Activated CD4-positive, alpha-beta T cell treated with anti-CD3 and anti-CD28 coated beads, Interleukin-2, amount 10 ng/mL, durations not matched to agents 7 days and 5 days (primary cell): Measurements from ENCODE around the gene AGK. TPM values are rescaled to one million over a fixed set of nuclear protein-coding genes. Genes with fewer than 3 reads are reported as not detected.
"Not testable (repeated sequence)": the region's sequence is repeated elsewhere in the genome, so short reads cannot be mapped to it uniquely, and the experiment has no call there.

Source experiments
- CTCF ChIA-PET: fragments of 350-600 bp; sonication (Branson Sonifier 250); formaldehyde crosslinking; loops from one replicate; lab custom pipeline; 2021; ENCODE audit warnings: antibody characterized with exemption; lab: Charles Lee
- POLR2A ChIA-PET: fragments of 350-600 bp; sonication (Branson Sonifier 250); formaldehyde crosslinking; loops from one replicate; lab custom pipeline; 2021; ENCODE audit warnings: antibody characterized with exemption; lab: Charles Lee
- DNase-seq: peaks from one replicate; pipeline ENCODE4 v3.0.0-alpha.2; 2020
- H3K27ac Mint-ChIP-seq: one replicate; pipeline ENCODE4 v1.8.0; 2021; ENCODE audit warnings: mild to moderate bottlenecking, moderate library complexity, mixed read lengths
- H3K27me3 Mint-ChIP-seq: one replicate; pipeline ENCODE4 v1.8.0; 2021; ENCODE audit warnings: mixed read lengths
- H3K36me3 Mint-ChIP-seq: one replicate; pipeline ENCODE4 v1.8.0; 2021; ENCODE audit warnings: low read depth, mixed read lengths
- H3K4me1 Mint-ChIP-seq: one replicate; pipeline ENCODE4 v1.8.0; 2021; ENCODE audit warnings: mixed read lengths
- H3K4me3 Mint-ChIP-seq: one replicate; pipeline ENCODE4 v1.8.0; 2021; ENCODE audit warnings: mild to moderate bottlenecking, moderate library complexity, mixed read lengths
- H3K9me3 Mint-ChIP-seq: one replicate; pipeline ENCODE4 v1.8.0; 2021; ENCODE audit warnings: mixed read lengths
- total RNA-seq, 2 experiments: library from RNA; stranded (reverse); gene quantifications; one replicate each; pipeline ENCODE4 v1.2.3, GENCODE V29; 2021

Gene AGK
- total RNA-seq, 2 experiments from 2014 or later: 40.7 to 42.5 TPM

DNA sequence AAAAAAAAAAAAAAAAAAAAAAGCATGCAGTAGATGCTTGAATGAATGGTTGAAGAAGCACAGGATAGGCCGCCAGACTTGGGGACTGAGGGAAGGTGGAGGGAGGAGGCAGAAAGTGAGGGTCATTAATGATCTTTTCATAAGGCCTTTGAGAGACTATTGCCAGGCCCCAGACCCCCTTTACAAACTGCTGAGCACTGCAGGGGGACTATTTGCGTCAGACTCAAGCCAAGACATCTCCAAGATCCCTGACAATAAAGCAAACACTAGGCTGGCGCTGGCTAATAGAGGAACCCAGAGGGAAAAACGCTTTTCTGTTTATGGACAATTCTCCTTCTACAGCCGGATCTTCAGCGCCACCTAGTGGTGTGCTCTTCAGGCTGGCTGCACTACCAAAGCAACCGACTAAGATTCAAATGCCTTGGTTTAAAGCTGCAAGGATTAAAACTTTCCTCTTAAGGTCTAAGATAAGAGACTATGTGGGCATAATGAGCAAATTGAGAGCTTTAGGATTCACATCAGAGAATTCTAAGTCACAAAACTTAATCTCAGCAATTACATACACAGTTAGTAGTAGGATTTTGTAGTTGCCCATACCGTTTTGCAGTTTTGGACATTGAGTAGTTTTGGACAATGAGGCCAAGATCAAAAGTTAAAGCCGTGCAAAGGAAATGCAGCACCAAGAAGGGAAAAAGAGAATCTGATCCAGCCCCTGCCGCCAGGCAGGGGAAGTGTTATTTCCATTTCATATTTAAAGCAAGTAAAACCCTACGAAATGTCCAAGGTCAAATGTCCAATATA is 17.9 kb upstream of the AGK start:
- ChIA-PET POLR2A (no interaction called here), CTCF (interaction anchor here (0.6 to 1.2 kb wide), 3 partner anchors 11 to 12 kb away, joined by 3 to 5 read pairs (median 3); no protein-coding TSS in a partner anchor)
- peak; percentile 64 for DNase-seq
- H3K9me3 Mint-ChIP-seq: no peaks in the 10 kb centered on the region
- H3K27ac Mint-ChIP-seq: no peak overlapping the region
- no peak overlapping the region for H3K4me3 Mint-ChIP-seq
- H3K4me1 Mint-ChIP-seq: peaks cover 2% of the 10 kb centered on the region
- no peaks in the 10 kb centered on the region for H3K36me3 Mint-ChIP-seq
- H3K27me3 Mint-ChIP-seq: peaks cover 40% of the 10 kb centered on the region

DNA sequence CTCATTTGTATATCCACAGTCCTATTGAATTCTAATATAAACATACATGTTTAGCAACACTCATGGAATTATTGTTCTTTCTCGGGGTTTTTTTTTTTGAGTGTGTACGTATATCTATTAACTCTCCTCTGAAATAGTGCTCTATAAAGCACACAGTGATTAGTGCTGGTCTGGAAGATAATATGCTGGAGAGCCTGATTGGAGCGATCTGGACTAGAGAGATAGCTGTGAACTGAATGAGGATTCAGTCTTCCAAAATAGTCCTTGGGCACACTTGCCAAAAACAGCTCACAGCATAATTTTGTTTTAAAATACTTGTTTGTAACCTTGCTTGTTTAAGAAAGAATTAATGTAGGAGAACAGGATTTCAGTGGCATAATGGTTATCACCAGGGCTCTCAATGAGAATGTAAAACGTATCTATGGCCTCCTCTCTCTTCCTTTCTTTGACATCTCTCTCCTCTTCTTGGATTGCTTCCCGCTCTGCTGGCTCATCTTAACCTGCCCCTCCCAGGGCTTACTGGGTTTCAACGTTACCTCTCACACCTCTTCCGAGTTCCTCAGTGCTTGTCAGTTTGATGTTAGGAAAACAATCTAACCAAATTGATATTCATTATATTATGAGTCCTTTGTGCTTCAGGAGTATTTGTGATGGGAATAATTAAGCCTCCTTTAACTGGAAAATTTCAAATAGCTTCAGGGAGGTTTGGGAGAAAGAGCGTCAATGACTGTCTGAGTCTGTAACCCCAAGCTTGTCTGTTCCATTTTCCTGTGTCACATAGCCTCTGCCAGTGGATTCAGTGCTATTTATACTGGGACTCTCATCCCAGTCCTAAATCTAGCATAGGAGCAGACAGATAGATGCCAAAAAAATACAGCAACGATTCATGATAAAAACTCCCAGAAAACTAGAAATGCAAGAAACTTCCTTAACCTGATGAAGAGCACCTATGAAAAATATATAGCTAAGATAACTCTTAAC is 16.2 kb upstream of the AGK start:
- ChIA-PET POLR2A (no interaction called here), CTCF (interaction anchor here (1.0 kb wide), 1 partner anchor 8 kb away, joined by 3 read pairs; no protein-coding TSS in a partner anchor)
- H3K4me1 Mint-ChIP-seq: peaks cover 2% of the 10 kb centered on the region
- no peaks in the 10 kb centered on the region for H3K9me3 Mint-ChIP-seq
- no peaks in the 10 kb centered on the region for H3K36me3 Mint-ChIP-seq
- no peak overlapping the region for H3K4me3 Mint-ChIP-seq
- no peak for DNase-seq
- peaks cover 41% of the 10 kb centered on the region for H3K27me3 Mint-ChIP-seq
- no peak overlapping the region for H3K27ac Mint-ChIP-seq

DNA sequence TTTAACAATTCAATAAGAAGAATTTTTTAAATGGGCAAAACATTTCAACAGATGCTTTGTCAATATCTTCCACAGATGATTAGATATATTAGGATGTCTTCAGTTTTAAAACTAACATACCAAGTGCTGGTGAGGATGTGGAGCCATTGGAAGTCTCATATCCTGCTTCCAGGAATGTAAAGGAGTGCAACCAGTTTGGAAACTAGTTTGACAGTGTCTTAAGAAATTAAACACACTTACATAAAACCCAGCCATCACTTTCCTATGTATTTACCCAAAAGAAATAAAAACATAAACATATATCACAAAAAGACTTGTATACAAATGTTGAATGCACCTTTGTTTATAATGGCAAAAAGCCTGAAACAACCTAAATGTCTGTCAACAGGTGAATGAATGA is 13.3 kb upstream of the AGK start:
- no peak for DNase-seq
- CTCF ChIA-PET: no interaction called here
- peaks cover 50% of the 10 kb centered on the region for H3K27me3 Mint-ChIP-seq
- POLR2A ChIA-PET: no interaction called here
- H3K9me3 Mint-ChIP-seq: no peaks in the 10 kb centered on the region
- H3K36me3 Mint-ChIP-seq: no peaks in the 10 kb centered on the region
- H3K4me3 Mint-ChIP-seq: no peak overlapping the region
- H3K27ac Mint-ChIP-seq: no peak overlapping the region
- H3K4me1 Mint-ChIP-seq: peaks cover 2% of the 10 kb centered on the region

DNA sequence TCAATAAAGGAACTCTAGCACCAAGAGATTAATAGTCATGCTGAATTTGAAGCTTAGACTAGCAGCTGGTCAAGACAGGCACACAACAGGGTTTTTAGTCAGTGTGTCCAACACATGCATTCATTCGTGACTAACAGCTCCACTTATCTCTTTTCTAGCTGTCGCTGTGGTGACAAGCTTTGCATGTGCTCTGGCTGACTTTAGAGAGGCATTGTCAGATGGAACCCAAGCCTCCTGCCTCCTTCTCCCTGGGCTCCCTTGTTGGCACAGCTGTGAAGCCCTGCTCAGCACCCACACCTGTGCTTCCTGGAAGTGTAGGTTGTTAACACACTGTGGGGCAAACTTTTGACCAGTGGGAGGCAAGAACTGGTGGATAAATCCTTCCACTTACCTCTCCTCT is 9.8 kb upstream of the AGK start:
- no peak overlapping the region for H3K27ac Mint-ChIP-seq
- peaks cover 36% of the 10 kb centered on the region for H3K27me3 Mint-ChIP-seq
- DNase-seq: no peak
- no peaks in the 10 kb centered on the region for H3K9me3 Mint-ChIP-seq
- ChIA-PET POLR2A (no interaction called here), CTCF (interaction anchor here (0.9 to 1.5 kb wide), 4 partner anchors 10 to 99 kb away, joined by 3 to 7 read pairs (median 3); partner anchors contain the start of gene AGK)
- H3K4me1 Mint-ChIP-seq: no peaks in the 10 kb centered on the region
- no peaks in the 10 kb centered on the region for H3K36me3 Mint-ChIP-seq
- no peak overlapping the region for H3K4me3 Mint-ChIP-seq

DNA sequence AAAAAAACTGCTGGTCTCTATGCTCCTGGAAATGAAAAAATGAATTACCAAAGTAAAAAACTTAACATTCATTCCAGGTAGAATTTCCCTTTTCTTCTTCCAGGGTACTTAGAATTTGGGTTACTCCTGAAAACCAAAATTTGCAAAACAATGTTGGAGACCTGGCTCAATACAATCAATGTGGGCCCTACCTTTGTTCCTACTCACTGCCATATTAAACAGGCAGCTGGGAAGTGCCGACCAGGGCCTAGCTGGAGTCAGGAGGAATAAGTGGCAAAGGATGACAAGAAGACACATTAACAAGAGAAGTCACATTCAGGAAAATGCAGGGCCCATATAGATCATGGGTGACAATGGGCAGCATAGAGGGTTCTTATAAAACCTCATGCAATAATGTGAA is 6.4 kb upstream of the AGK start:
- no peaks in the 10 kb centered on the region for H3K36me3 Mint-ChIP-seq
- ChIA-PET CTCF (interaction anchor here (1.8 kb wide), 1 partner anchor 11 kb away, joined by 5 read pairs; no protein-coding TSS in a partner anchor), POLR2A (no interaction called here)
- peaks cover 18% of the 10 kb centered on the region for H3K27me3 Mint-ChIP-seq
- no peaks in the 10 kb centered on the region for H3K4me1 Mint-ChIP-seq
- H3K9me3 Mint-ChIP-seq: no peaks in the 10 kb centered on the region
- DNase-seq: no peak
- H3K27ac Mint-ChIP-seq: no peak overlapping the region
- H3K4me3 Mint-ChIP-seq: no peak overlapping the region

DNA sequence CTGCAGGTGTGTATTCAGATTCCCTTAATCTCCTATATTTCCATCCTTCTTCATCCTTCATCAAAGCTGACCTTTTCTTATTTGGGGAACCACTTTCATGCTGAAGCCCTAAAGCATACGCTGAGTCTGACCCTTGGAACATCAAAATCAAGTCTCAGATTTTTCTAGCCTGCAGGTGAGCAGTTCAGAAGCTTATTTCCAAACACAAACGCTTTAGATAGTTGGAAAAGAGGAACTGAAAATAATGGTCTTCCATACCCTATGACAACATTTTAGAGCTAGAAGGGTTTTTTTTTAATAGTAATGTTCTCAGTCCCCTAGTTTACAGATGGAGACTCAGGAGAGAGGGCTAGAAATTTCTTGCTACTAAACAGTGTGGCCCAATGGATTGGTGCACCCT is 1.6 kb upstream of the AGK start:
- peaks cover 29% of the 10 kb centered on the region for H3K4me1 Mint-ChIP-seq
- DNase-seq: no peak
- ChIA-PET CTCF (interaction anchor here (0.6 to 1.6 kb wide), 3 partner anchors 9 to 137 kb away, joined by 3 to 4 read pairs (median 3); no protein-coding TSS in a partner anchor), POLR2A (interaction anchor here (0.6 kb wide), 1 partner anchor 1173 kb away, joined by 4 read pairs; no protein-coding TSS in a partner anchor)
- no peak overlapping the region for H3K4me3 Mint-ChIP-seq
- H3K27me3 Mint-ChIP-seq: no peaks in the 10 kb centered on the region
- H3K27ac Mint-ChIP-seq: no peak overlapping the region
- peaks cover 11% of the 10 kb centered on the region for H3K36me3 Mint-ChIP-seq
- no peaks in the 10 kb centered on the region for H3K9me3 Mint-ChIP-seq

DNA sequence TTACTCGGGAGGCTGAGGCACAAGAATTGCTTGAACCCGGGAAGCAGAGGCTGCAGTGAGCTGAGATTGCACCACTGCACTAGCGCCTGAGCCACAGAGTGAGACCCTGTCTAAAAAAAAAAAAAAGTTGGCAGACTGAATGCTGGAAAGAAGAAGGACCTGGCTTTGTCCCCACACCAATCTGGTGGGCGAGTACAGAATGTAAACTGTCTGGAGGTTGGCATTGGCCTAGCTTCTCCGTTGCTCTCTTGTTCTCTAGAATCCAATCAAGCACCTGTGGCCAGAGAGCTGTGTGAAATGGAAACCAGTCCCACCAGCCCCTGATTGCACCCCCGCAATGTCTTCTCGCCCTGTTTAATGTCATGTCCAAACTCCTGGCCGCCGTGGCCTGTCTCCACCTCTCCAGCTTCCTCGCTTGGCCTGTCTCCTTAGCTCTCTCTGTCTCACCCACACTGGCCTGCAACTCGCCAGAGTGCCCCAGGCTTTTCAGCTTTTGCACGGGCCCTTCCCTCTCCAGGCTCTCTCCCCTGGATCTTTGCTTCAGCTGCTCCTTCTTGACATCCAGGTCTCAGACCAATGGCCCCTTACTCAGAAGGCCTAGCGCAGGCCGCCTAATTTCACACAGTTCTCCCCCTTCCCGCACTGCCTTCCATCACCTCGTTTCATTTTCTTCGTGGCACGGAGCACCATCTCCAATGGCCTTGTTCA is 670 bp upstream of the AGK start:
- POLR2A ChIA-PET: no interaction called here
- Mint-ChIP-seq H3K4me1 (peaks cover 33% of the 10 kb centered on the region), H3K9me3 (no peaks in the 10 kb centered on the region), H3K36me3 (peaks cover 21% of the 10 kb centered on the region), H3K27me3 (no peaks in the 10 kb centered on the region), H3K27ac (peak overlapping the region; percentile 94), H3K4me3 (peak overlapping the region; percentile 90)
- CTCF ChIA-PET: interaction anchor here (0.8 to 2.0 kb wide), 3 partner anchors 8 to 538 kb away, joined by 3 to 7 read pairs (median 4); no protein-coding TSS in a partner anchor
- DNase-seq: no peak

DNA sequence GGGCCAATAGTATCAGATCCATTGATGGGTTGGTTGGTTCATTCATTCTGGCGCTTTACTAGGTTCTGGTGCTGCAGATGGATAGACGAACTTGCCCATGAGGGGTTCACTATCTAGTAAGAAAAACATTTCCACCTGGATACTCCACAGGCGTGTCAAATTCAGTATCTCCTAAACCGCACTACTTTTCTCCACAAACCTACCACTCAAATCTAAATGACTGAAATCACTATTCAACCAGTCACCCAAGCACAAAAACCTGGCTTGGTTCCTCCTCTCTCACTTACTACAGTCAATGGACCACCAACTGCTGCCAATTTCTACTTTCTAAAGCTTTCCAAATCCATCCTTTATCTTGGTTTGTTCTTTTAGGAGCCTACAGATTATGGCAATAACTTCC is 572 bp downstream of the AGK start:
- peaks cover 32% of the 10 kb centered on the region for H3K36me3 Mint-ChIP-seq
- DNase-seq: no peak
- no peaks in the 10 kb centered on the region for H3K9me3 Mint-ChIP-seq
- CTCF ChIA-PET: interaction anchor here (1.2 to 2.0 kb wide), 2 partner anchors 9 to 10 kb away, joined by 4 to 7 read pairs; no protein-coding TSS in a partner anchor
- peak overlapping the region; percentile 90 for H3K4me3 Mint-ChIP-seq
- POLR2A ChIA-PET: no interaction called here
- H3K27me3 Mint-ChIP-seq: no peaks in the 10 kb centered on the region
- peaks cover 38% of the 10 kb centered on the region for H3K4me1 Mint-ChIP-seq
- H3K27ac Mint-ChIP-seq: peak overlapping the region; percentile 94

DNA sequence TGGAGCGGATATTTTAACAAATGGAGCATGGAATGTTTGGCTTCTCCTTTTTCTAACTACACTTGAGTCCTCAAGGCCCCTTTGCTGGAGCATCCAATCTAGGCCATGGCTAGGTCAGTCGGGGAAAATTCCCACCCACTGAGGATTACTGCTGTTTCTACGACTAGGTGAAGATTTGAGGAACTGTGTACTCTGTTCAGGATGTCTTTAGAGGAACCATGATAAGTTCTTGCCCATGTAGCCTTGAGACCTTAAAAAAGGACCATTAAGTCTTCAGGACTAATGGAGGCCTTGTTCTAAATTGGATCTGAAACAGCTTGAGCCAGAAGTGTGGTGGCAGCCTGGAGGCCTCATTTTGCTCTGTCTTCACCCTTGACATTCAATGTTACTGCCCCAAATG is 6.2 kb downstream of the AGK start:
- DNase-seq: no peak
- Mint-ChIP-seq H3K36me3 (peaks cover 79% of the 10 kb centered on the region), H3K27me3 (no peaks in the 10 kb centered on the region), H3K4me3 (no peak overlapping the region), H3K27ac (peak overlapping the region; percentile 93), H3K9me3 (peaks cover 15% of the 10 kb centered on the region), H3K4me1 (peaks cover 63% of the 10 kb centered on the region)
- CTCF ChIA-PET: no interaction called here
- POLR2A ChIA-PET: no interaction called here

DNA sequence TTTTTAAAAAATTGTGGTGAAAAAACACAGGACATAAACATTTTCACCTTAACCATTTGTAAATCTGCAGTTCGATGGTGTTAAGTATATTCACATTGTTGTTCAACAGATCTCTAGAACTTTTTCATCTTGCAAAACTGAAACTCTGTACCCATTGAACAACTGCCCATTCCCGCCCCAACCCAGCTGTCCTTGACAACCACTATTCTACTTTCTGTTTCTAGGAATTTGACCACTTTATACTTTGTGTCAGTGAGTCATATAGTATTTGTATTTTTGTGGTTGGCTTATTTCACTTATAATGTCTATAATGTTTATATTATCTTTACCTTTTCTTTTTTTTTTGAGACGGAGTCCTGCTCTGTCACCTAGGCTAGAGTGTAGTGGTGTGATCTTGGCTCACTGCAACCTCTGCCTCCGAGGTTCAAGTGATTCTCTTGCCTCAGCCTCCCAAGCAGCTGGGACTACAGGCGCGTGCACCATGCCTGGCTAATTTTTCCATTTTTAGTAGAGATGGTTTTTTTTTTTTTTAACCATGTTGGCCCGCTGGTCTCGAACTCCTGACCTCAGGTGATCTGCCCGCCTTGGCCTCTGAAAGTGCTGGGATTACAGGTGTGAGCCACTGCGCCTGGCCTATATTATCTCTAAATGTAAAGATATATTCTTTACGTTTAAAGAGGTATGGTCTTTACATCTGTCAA is 6.8 kb downstream of the AGK start:
- peaks cover 82% of the 10 kb centered on the region for H3K36me3 Mint-ChIP-seq
- peak overlapping the region; percentile 93 for H3K27ac Mint-ChIP-seq
- H3K4me1 Mint-ChIP-seq: peaks cover 57% of the 10 kb centered on the region
- POLR2A ChIA-PET, H3K27me3 Mint-ChIP-seq: not testable (repeated sequence)
- DNase-seq: peak; percentile 31
- H3K4me3 Mint-ChIP-seq: peak overlapping the region; percentile 43
- peaks cover 15% of the 10 kb centered on the region for H3K9me3 Mint-ChIP-seq
- CTCF ChIA-PET: interaction anchor here (1.0 kb wide), 1 partner anchor 123 kb away, joined by 3 read pairs; no protein-coding TSS in a partner anchor

DNA sequence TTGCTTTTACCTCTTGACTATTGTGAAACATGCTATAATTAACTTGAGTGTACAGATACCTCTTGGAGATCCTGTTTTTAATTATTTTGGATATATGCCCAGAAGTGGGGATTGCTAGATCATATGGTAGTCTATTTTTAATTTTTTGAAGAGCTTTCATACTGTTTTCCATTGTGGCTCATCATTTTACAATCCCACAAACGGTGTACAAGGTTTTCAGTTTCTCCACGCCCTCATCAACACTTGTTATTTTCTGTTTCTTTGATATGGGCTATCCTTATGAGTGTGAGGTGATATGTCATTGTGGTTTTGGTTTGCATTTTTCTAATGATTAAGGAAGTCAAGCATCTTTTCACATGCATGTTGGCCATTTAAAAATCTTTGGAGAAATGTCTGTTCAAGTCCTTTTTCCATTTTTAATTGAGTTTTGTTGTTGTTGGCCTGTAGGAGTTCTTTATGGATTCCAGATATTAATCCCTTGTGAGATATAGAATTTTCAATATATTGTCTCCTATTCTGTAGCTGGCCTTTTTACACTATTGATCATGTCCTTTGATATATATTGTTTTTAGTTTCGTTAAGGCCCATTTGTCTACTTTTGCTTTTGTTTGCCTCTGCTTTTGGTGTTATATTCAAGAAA is 7.5 kb downstream of the AGK start:
- Mint-ChIP-seq H3K9me3 (peaks cover 18% of the 10 kb centered on the region), H3K4me1 (peaks cover 55% of the 10 kb centered on the region), H3K27me3 (no peaks in the 10 kb centered on the region), H3K27ac (peak overlapping the region; percentile 93), H3K4me3 (peak overlapping the region; percentile 43), H3K36me3 (peaks cover 85% of the 10 kb centered on the region)
- peak; percentile 44 for DNase-seq
- ChIA-PET POLR2A (no interaction called here), CTCF (interaction anchor here (0.9 to 1.0 kb wide), 2 partner anchors 9 to 123 kb away, joined by 3 to 4 read pairs; no protein-coding TSS in a partner anchor)
